Thymus (tissue), 11 donors: ENCODE measurements around the gene BCKDHB. TPM values are rescaled to one million over a fixed set of nuclear protein-coding genes. Genes with fewer than 3 reads are reported as not detected.

Source experiments
- DNase-seq, 9 donors: peaks; one replicate each; pipeline ENCODE4 v3.0.0-alpha.2; 2013; ENCODE audit warnings: low spot score in 9 of 9, low read depth in 6 of 9, missing footprints in 1 of 9
- H3K27ac ChIP-seq, 2 donors: one replicate each; pipeline ENCODE4 v1.5.1; 2013; ENCODE audit warnings: control low read depth in 1 of 2, low read depth in 1 of 2, low read length in 1 of 2, mild to moderate bottlenecking in 1 of 2, moderate library complexity in 1 of 2
- H3K27me3 ChIP-seq, 2 donors: one replicate each; pipeline ENCODE4 v1.5.1; 2013; ENCODE audit warnings: low read length in 1 of 2; ENCODE audit not compliant: control insufficient read depth in 2 of 2, insufficient read depth in 1 of 2
- H3K36me3 ChIP-seq, 2 donors: one replicate each; pipeline ENCODE4 v1.5.1; 2013; ENCODE audit warnings: low read length in 1 of 2, mild to moderate bottlenecking in 1 of 2, moderate library complexity in 1 of 2; ENCODE audit not compliant: control insufficient read depth in 2 of 2, insufficient read depth in 2 of 2
- H3K4me1 ChIP-seq, 2 donors: one replicate each; pipeline ENCODE4 v1.5.1; 2013; ENCODE audit warnings: low read length in 2 of 2; ENCODE audit not compliant: control insufficient read depth in 2 of 2, insufficient read depth in 2 of 2
- H3K4me3 ChIP-seq, 2 donors: one replicate each; pipeline ENCODE4 v1.5.1; 2013; ENCODE audit warnings: low read length in 2 of 2, control low read depth in 1 of 2, mild to moderate bottlenecking in 1 of 2
- H3K9me3 ChIP-seq, 2 donors: one replicate each; pipeline ENCODE4 v1.5.1; 2013; ENCODE audit warnings: low read length in 1 of 2, mild to moderate bottlenecking in 1 of 2; ENCODE audit not compliant: control insufficient read depth in 2 of 2, insufficient read depth in 1 of 2
- WGBS: extraction: QIAGEN DNeasy Blood & Tissue Kit; methylation state at CpG from one replicate; pipeline ENCODE4 v1.1.7; 2013; 5-methylcytosine and 5-hydroxymethylcytosine counted together
- polyA plus RNA-seq: library from polyadenylated mRNA; stranded (reverse); fragments of 200-250 nt; gene quantifications from one replicate; pipeline ENCODE4 v1.2.3, GENCODE V29; 2013
- total RNA-seq: library from RNA; stranded (reverse); fragments of 120-200 nt; gene quantifications from one replicate; pipeline ENCODE4 v1.2.4, GENCODE V29; 2013
- donor health status: healthy.

Gene BCKDHB
- total and polyA plus RNA-seq, 2 donors, result 12.3 to 12.9 TPM

DNA sequence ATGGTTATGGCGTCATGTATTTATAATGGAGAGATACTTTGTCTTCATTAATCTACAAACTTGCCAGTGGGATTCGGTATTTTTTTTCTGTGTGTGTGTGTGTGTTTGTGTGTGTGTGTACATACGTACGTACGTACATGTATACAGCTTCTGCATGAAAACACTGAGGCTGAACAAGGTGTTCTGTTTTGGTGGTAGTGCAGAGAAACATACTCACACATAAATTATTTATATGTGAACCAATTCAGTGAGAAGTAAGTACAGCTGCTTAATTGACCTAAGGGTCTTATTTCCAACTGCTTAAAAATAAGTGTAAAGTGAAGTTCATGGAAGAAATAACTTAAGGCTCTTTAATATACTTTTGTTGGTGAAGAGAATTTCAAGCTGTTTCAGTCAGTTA is 234.2 kb downstream of the BCKDHB start:
- Histone ChIP-seq H3K27me3 (no peaks in the 10 kb centered on the region), H3K36me3 (no peaks in the 10 kb centered on the region), H3K27ac (no peak overlapping the region), H3K9me3 (no peaks in the 10 kb centered on the region), H3K4me3 (no peak overlapping the region), H3K4me1 (no peaks in the 10 kb centered on the region)
- no peak for DNase-seq
- 79% methylated on average over 5 of the region's 5 CpGs for WGBS

DNA sequence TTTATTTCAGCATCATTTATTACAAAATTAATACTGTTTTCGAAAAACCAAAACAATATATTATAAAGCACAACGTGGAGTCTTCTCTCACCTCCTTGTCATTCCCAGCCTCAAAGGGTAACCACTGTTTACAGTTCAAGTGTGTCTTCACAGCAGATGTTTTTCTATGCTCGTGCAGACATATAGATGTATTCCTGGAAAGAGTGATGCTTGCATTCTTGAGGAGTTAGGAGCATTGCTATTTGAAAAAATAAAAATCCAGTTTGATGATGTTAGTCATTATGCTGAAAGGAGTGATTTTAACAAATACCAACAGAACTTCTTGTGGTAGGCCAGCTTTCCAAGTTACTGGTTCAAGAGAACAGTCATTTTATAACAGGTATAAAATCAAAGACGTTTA is 234.9 kb downstream of the BCKDHB start:
- Histone ChIP-seq H3K4me3 (no peak overlapping the region), H3K36me3 (no peaks in the 10 kb centered on the region), H3K27me3 (no peaks in the 10 kb centered on the region), H3K4me1 (no peaks in the 10 kb centered on the region), H3K27ac (no peak overlapping the region), H3K9me3 (no peaks in the 10 kb centered on the region)
- WGBS, result 70% methylated on average over 4 of the region's 4 CpGs
- no peak for DNase-seq

DNA sequence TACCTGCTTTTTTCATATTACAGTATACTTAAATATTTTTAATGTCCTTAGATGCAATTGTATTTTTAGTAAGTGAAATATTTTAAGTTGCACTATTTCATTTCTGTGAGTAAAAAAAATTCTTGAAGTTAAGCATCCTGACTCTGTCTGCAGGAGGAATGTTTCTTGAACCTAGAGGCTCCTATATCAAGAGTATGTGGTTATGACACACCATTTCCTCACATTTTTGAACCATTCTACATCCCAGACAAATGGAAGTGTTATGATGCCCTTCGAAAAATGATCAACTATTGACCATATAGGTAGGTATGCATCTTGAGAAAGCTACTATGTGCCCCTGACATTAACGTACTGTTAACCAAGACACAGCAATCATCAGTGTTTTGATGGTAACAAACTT is 237.0 kb downstream of the BCKDHB start:
- Histone ChIP-seq H3K4me3 (no peak overlapping the region), H3K27ac (no peak overlapping the region), H3K9me3 (no peaks in the 10 kb centered on the region), H3K4me1 (no peaks in the 10 kb centered on the region), H3K27me3 (no peaks in the 10 kb centered on the region), H3K36me3 (no peaks in the 10 kb centered on the region)
- DNase-seq, result no peak
- 100% methylated on average over 2 of the region's 2 CpGs for WGBS

DNA sequence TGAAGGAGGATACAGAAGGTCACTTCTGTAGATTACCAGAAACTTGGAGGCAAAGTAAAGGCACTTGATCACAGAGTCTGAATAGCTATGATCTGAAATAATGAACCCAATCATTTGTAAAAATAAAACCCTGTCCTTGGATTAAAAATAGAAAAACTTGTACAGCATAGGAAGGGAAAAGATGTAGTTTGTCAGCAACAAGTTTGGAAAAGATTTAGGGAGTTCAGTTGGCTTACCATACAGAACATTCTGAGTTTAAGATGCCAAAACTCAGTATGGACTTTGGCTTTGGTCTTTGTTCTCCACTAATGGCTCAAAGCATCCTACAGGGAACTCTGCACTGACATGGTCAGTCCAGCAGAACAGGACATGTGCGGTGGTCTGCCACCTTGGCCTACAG is 240.6 kb downstream of the BCKDHB start:
- no peaks in the 10 kb centered on the region for H3K4me1 ChIP-seq
- DNase-seq, result no peak
- no peaks in the 10 kb centered on the region for H3K9me3 ChIP-seq
- no peaks in the 10 kb centered on the region for H3K36me3 ChIP-seq
- no peak overlapping the region for H3K27ac ChIP-seq
- 98% methylated on average over 1 of the region's 1 CpG for WGBS
- H3K27me3 ChIP-seq, result no peaks in the 10 kb centered on the region
- H3K4me3 ChIP-seq, result no peak overlapping the region

DNA sequence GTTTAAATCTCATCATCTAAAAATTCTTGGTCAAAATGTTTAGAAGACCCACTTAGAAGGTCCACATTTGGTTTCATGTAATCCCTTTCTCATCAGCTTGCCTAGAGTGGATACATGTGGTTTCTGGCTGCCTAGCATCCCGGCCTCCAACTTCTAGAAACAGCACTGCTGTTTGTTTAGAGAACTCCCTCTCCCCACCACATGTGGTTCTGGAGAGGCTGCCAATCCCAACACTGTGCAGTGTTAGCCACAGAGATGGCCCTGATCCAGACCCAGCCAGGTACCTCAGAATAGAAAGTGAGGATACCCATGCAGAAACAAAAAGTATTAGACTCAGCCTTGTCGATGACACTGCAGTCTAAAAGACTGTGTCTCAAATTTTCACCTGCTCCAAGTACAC is 241.8 kb downstream of the BCKDHB start:
- DNase-seq, result no peak
- Histone ChIP-seq H3K27ac (no peak overlapping the region), H3K9me3 (no peaks in the 10 kb centered on the region), H3K4me1 (no peaks in the 10 kb centered on the region), H3K36me3 (no peaks in the 10 kb centered on the region), H3K27me3 (no peaks in the 10 kb centered on the region), H3K4me3 (no peak overlapping the region)
- 92% methylated on average over 2 of the region's 2 CpGs for WGBS

DNA sequence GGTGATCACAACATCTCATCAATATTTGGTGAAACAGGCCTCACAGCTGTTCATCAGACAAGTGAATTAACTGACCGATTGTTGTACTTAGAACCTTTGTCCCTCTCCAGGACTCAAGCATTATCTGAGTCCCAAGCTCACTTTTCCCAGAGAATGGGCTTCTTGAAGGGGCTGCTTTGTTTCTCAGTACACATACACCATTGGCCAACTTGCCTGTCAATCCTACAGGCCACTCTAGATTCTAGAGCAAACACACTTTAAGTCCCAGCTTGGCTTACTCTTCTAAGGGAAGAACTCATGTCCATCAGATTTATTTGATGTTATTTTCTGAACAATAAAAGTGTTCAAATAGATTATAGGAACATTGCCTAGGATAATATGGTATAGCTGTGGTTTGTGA is 249.5 kb downstream of the BCKDHB start:
- no peaks in the 10 kb centered on the region for H3K4me1 ChIP-seq
- H3K9me3 ChIP-seq, result no peaks in the 10 kb centered on the region
- H3K27me3 ChIP-seq, result no peaks in the 10 kb centered on the region
- no peaks in the 10 kb centered on the region for H3K36me3 ChIP-seq
- no peak overlapping the region for H3K27ac ChIP-seq
- H3K4me3 ChIP-seq, result no peak overlapping the region
- DNase-seq, result no peak
- WGBS, result 99% methylated on average over 1 of the region's 1 CpG

DNA sequence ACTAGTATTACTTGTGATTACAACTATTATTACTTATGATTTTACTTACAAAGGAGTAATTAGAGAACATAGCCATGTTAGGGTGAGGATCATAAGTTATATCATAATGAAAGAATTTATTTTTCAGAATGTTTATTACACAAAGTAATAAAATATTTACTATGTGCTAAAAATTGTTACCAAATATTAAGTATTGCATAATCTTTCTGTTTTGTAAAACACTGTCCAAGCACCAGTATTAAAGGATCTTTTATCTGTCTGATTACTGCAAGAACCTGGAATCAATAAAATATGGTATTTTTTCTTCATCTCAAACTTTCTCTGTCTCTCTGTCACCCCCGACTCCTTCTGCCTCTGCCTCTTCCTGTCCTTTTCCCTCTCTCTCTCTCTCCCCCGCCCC is 250.1 kb downstream of the BCKDHB start:
- no peak overlapping the region for H3K4me3 ChIP-seq
- DNase-seq, result no peak
- H3K27ac ChIP-seq, result no peak overlapping the region
- H3K27me3 ChIP-seq, result no peaks in the 10 kb centered on the region
- WGBS, result 87% methylated on average over 2 of the region's 2 CpGs
- H3K36me3 ChIP-seq, result no peaks in the 10 kb centered on the region
- no peaks in the 10 kb centered on the region for H3K9me3 ChIP-seq
- H3K4me1 ChIP-seq, result no peaks in the 10 kb centered on the region

DNA sequence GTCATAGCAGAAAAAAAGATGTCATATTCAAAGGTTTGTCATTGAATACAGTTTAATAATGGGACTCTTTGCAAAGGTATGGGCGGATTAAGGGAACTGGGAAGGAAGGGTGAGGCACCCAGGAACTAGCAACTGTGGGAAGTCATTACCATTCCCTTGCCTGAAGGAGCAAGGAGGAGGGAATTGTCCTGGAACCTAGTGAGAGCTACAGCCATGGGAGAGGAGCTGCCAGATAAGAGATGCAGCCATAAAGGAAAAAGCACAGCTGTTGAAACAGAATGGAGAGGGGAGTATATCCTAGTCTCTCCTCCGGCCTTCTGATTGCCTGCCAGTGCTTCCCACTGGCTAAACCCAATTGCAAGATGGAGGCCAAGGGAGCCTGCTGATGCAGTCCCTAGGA is 250.6 kb downstream of the BCKDHB start:
- Histone ChIP-seq H3K36me3 (no peaks in the 10 kb centered on the region), H3K27me3 (no peaks in the 10 kb centered on the region), H3K4me3 (no peak overlapping the region), H3K27ac (no peak overlapping the region), H3K9me3 (no peaks in the 10 kb centered on the region), H3K4me1 (no peaks in the 10 kb centered on the region)
- DNase-seq, result no peak
- WGBS, result 96% methylated on average over 2 of the region's 2 CpGs

DNA sequence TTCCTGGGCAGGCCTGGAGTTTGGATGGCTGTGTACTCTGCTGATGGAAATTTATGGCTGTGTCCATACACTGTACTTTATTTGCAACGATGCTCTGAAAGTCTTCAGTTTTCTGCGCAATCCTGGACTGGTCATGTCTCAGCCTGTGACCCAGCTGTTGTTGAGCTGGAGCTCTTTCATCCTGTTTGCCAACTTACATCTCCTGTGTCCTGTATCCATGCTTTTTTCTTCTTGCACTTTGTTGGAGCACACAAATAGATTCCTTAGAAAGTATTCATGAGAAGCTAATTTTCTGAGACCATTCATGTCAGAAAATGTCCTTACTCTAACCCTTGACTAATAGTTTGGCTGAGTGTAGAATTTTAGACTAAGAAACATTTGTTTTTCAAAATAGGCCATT is 251.2 kb downstream of the BCKDHB start:
- no peaks in the 10 kb centered on the region for H3K27me3 ChIP-seq
- no peak overlapping the region for H3K27ac ChIP-seq
- no peaks in the 10 kb centered on the region for H3K36me3 ChIP-seq
- no peaks in the 10 kb centered on the region for H3K9me3 ChIP-seq
- no peak overlapping the region for H3K4me3 ChIP-seq
- WGBS, result 92% methylated on average over 2 of the region's 2 CpGs
- DNase-seq, result no peak
- H3K4me1 ChIP-seq, result no peaks in the 10 kb centered on the region

DNA sequence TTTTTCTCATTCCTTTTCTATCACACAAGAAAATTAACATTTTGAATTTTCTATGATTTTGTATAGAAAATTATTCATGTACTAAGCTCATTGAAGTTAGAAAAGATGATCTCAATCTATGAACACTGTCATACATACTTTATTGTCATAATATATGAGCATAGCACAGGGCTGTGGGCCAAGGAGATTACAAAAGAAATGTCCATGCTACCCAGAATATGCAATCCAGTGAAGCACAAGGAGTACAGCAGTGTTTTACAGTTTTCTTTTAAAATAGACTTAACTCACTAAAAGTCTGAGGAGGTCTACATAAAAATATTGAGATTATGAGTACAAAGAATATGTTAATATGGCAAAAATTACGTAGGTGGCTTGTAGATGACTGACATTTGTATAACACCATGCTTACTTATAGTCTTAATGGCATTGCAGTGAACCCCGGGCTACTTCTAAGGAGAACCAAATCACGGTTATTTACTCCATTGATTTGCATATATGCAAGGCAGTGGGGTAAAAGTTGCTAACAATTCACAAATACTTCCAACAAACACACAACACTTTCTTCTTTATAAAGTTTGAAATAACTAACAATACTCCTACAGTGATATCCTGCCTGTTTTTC is 257.1 kb downstream of the BCKDHB start:
- WGBS, result 96% methylated on average over 3 of the region's 3 CpGs
- no peak for DNase-seq
- Histone ChIP-seq H3K9me3 (no peaks in the 10 kb centered on the region), H3K27me3 (no peaks in the 10 kb centered on the region), H3K27ac (no peak overlapping the region), H3K36me3 (no peaks in the 10 kb centered on the region), H3K4me3 (no peak overlapping the region), H3K4me1 (no peaks in the 10 kb centered on the region)
